Mucosa of descending colon (tissue), 3 donors: ENCODE measurements around the gene TSPAN2. TPM values are rescaled to one million over a fixed set of nuclear protein-coding genes. Genes with fewer than 3 reads are reported as not detected.
A peak's percentile ranks its signal among the peaks of the same experiment; 100 is the strongest.

ENCODE experiments used
- ATAC-seq: fragments of 200-7000 bp; cut with Tn5 transposase; one replicate; pipeline ENCODE4 v1.9.1; 2020; ENCODE audit warnings: mild to moderate bottlenecking, moderate library complexity
- DNase-seq, 3 donors: peaks; one replicate each; pipeline ENCODE4 v3.0.0-alpha.2; 2020
- H3K36me3 ChIP-seq: fragments of 200-600 bp; one replicate; pipeline ENCODE4 v1.8.0; 2021; ENCODE audit warnings: low read depth, mild to moderate bottlenecking
- H3K4me1 ChIP-seq: fragments of 200-600 bp; one replicate; pipeline ENCODE4 v1.8.0; 2021; ENCODE audit warnings: low read depth, mild to moderate bottlenecking
- H3K4me3 ChIP-seq: fragments of 200-600 bp; one replicate; pipeline ENCODE4 v1.8.0; 2021; ENCODE audit warnings: mild to moderate bottlenecking
- H3K9me3 ChIP-seq: fragments of 200-600 bp; one replicate; pipeline ENCODE4 v1.8.0; 2021; ENCODE audit warnings: mild to moderate bottlenecking
- intact Hi-C, 2 donors: fragments of 100-400 bp; cut with DNase I in 1 of 2; cut with micrococcal nuclease in 1 of 2; formaldehyde crosslinking; loops; one replicate each; pipeline versions ENCODE4 v1.11.0 to v1.11.1; 2022; cut with DNase I, micrococcal nuclease
- total RNA-seq, 3 donors: library from RNA; stranded (reverse); fragmentation: NEBNext Ultra II Directional in 2 of 3; extraction: Animal tissue kit (Norgen Biotek cat#: 25700) in 2 of 3; gene quantifications; one replicate each; pipeline versions ENCODE4 v1.2.1 to v1.2.4, GENCODE V29; 2021 to 2023
- TF ChIP-seq, protein P1 (sequence below): fragments of 200-600 bp; IDR thresholded peaks from one replicate; pipeline ENCODE4 v1.8.0; 2022; ENCODE audit warnings: antibody characterized with exemption, mild to moderate bottlenecking
- donor health status: DM: no; HTN: no; CAD: no; lungs with moderate emphysema.
- donor health status: DM: no; HTN: no; CAD: no.
- donor health status: DM: no; HTN: yes; CAD: no.

Gene TSPAN2
- total RNA-seq, 3 donors from 2014 or later: 4.3 to 84.2 (median 6.3) TPM

- Histone ChIP-seq H3K9me3 (no peaks in the 10 kb centered on the region), H3K4me3 (no peak overlapping the region), H3K36me3 (no peaks in the 10 kb centered on the region), H3K4me1 (no peaks in the 10 kb centered on the region)
- DNase-seq: no peak
- ATAC-seq: no peak
- intact Hi-C loops: no loop called here
- TF ChIP-seq, protein P1, sequence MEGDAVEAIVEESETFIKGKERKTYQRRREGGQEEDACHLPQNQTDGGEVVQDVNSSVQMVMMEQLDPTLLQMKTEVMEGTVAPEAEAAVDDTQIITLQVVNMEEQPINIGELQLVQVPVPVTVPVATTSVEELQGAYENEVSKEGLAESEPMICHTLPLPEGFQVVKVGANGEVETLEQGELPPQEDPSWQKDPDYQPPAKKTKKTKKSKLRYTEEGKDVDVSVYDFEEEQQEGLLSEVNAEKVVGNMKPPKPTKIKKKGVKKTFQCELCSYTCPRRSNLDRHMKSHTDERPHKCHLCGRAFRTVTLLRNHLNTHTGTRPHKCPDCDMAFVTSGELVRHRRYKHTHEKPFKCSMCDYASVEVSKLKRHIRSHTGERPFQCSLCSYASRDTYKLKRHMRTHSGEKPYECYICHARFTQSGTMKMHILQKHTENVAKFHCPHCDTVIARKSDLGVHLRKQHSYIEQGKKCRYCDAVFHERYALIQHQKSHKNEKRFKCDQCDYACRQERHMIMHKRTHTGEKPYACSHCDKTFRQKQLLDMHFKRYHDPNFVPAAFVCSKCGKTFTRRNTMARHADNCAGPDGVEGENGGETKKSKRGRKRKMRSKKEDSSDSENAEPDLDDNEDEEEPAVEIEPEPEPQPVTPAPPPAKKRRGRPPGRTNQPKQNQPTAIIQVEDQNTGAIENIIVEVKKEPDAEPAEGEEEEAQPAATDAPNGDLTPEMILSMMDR: no peak
Observed at GRCh38 chr1:115051850-115052249, 37.5 kb downstream of the TSPAN2 start.

- intact Hi-C loops: no loop called here
Observed at GRCh38 chr1:115046751-115047150, 42.6 kb downstream of the TSPAN2 start.

GRCh38 chr1:115041654-115042053 lies 47.6 kb downstream of the TSPAN2 start:
- H3K36me3 ChIP-seq: no peaks in the 10 kb centered on the region

More at GRCh38 chr1:115046751-115047150, 42.6 kb downstream of the TSPAN2 start:
- no peak overlapping the region for H3K4me3 ChIP-seq
- no peaks in the 10 kb centered on the region for H3K36me3 ChIP-seq
- DNase-seq: no peak
- TF ChIP-seq, protein P1: no peak
- H3K4me1 ChIP-seq: no peaks in the 10 kb centered on the region
- no peak for ATAC-seq
- no peaks in the 10 kb centered on the region for H3K9me3 ChIP-seq

GRCh38 chr1:115040501-115040900 lies 48.8 kb downstream of the TSPAN2 start:
- Histone ChIP-seq H3K36me3 (no peaks in the 10 kb centered on the region), H3K4me3 (no peak overlapping the region), H3K9me3 (no peaks in the 10 kb centered on the region), H3K4me1 (no peaks in the 10 kb centered on the region)
- intact Hi-C loops: no loop called here
- DNase-seq (no peak), ATAC-seq (no peak)
- TF ChIP-seq, protein P1: no peak

More at GRCh38 chr1:115041654-115042053, 47.6 kb downstream of the TSPAN2 start:
- no peak overlapping the region for H3K4me3 ChIP-seq
- ATAC-seq (peak; percentile 31), DNase-seq (no peak)
- intact Hi-C loops: no loop called here
- H3K4me1 ChIP-seq: no peaks in the 10 kb centered on the region
- H3K9me3 ChIP-seq: no peaks in the 10 kb centered on the region
- TF ChIP-seq, protein P1: no peak

GRCh38 chr1:115036814-115037507 lies 52.3 kb downstream of the TSPAN2 start:
- TF ChIP-seq, protein P1: no peak
- no peak overlapping the region for H3K4me3 ChIP-seq
- ATAC-seq (no peak), DNase-seq (no peak)
- H3K36me3 ChIP-seq: no peaks in the 10 kb centered on the region
- H3K4me1 ChIP-seq: no peaks in the 10 kb centered on the region
- H3K9me3 ChIP-seq: no peaks in the 10 kb centered on the region
- intact Hi-C loops: no loop called here
